NCI-H2171 treated with DMSO at 0.1 percent for 48 hours (cell line): ENCODE results near the gene DISP2.

Experiments
- DNase-seq: peaks from one replicate; lab custom pipeline; 2025; lab: John Stamatoyannopoulos, UW

DISP2 gene

GRCh38 chr15:40363611-40364010 lies 5.6 kb downstream of the DISP2 start:
- DNase-seq: no peak

- DNase-seq: no peak
Observed at GRCh38 chr15:40364251-40364650, 6.2 kb downstream of the DISP2 start.

GRCh38 chr15:40365016-40365415 lies 7.0 kb downstream of the DISP2 start:
- DNase-seq: no peak

GRCh38 chr15:40365624-40366456 lies 7.8 kb downstream of the DISP2 start:
- no peak for DNase-seq

GRCh38 chr15:40366457-40367370 lies 8.7 kb downstream of the DISP2 start:
- peak; percentile 10 for DNase-seq

- no peak for DNase-seq
Observed at GRCh38 chr15:40367371-40367685, 9.3 kb downstream of the DISP2 start.

GRCh38 chr15:40367686-40368611 lies 9.9 kb downstream of the DISP2 start:
- no peak for DNase-seq

GRCh38 chr15:40368719-40369473 lies 10.9 kb downstream of the DISP2 start:
- DNase-seq: no peak

- DNase-seq: no peak
Observed at GRCh38 chr15:40369474-40369869, 11.5 kb downstream of the DISP2 start.

GRCh38 chr15:40369971-40370370 lies 12.0 kb downstream of the DISP2 start:
- no peak for DNase-seq

- no peak for DNase-seq
Observed at GRCh38 chr15:40372981-40373380, 15.0 kb downstream of the DISP2 start.

- DNase-seq: no peak
Observed at GRCh38 chr15:40377606-40378005, 19.6 kb downstream of the DISP2 start.

GRCh38 chr15:40379374-40379773 lies 21.4 kb downstream of the DISP2 start:
- no peak for DNase-seq

GRCh38 chr15:40379853-40380252 lies 21.8 kb downstream of the DISP2 start:
- DNase-seq: no peak

- DNase-seq: no peak
Observed at GRCh38 chr15:40380636-40381035, 22.6 kb downstream of the DISP2 start.

GRCh38 chr15:40381818-40382529 lies 24.0 kb downstream of the DISP2 start:
- DNase-seq: no peak

- DNase-seq: peak; percentile 95
Observed at GRCh38 chr15:40382580-40383456, 24.8 kb downstream of the DISP2 start, which contains the start of gene KNSTRN. Gene KNSTRN (plus strand): TSS chr15:40382721. CDS start chr15:40382836, 115 bp downstream.

GRCh38 chr15:40386480-40386879 lies 28.5 kb downstream of the DISP2 start:
- DNase-seq: no peak
